Common myeloid progenitor, CD34-positive (primary cell): Measurements from ENCODE around the gene DNAH3.
A peak's percentile ranks its signal among the peaks of the same experiment; 100 is the strongest.
"Not testable (repeated sequence)": the region's sequence is repeated elsewhere in the genome, so short reads cannot be mapped to it uniquely, and the experiment has no call there.

Experiments
- CTCF ChIA-PET: fragments of 350-600 bp; sonication (Branson Sonifier 250); formaldehyde crosslinking; loops from one replicate; lab custom pipeline; 2021; ENCODE audit warnings: antibody characterized with exemption; lab: Charles Lee
- POLR2A ChIA-PET: fragments of 350-600 bp; sonication (Branson Sonifier 250); formaldehyde crosslinking; loops from one replicate; lab custom pipeline; 2021; ENCODE audit warnings: antibody characterized with exemption; lab: Charles Lee
- DNase-seq, 3 donors: peaks; one replicate each; pipeline versions ENCODE4 v3.0.0 to v3.0.0-alpha.2; 2013
- H3K27ac ChIP-seq, 2 experiments: 1 replicate in 1 of 2; 2 replicates in 1 of 2; pipeline ENCODE4 v1.7.0; 2013; ENCODE audit warnings: inconsistent platforms in 2 of 2, low read length in 2 of 2, mild to moderate bottlenecking in 2 of 2, low read depth in 1 of 2, moderate library complexity in 1 of 2; ENCODE audit not compliant: severe bottlenecking in 2 of 2, insufficient read depth in 1 of 2, poor library complexity in 1 of 2
- H3K27me3 ChIP-seq, 5 experiments: replicated peaks in 2 of 5; 1 replicate in 3 of 5; 2 replicates in 2 of 5; pipeline versions ENCODE4 v1.6.1 to v1.7.0; 2013; ENCODE audit warnings: low read length in 4 of 5, mild to moderate bottlenecking in 2 of 5, moderate library complexity in 2 of 5, inconsistent platforms in 1 of 5; ENCODE audit not compliant: insufficient read depth in 5 of 5, control insufficient read depth in 4 of 5
- H3K36me3 ChIP-seq, 4 experiments: 1 replicate in 2 of 4; 2 replicates in 2 of 4; pipeline versions ENCODE4 v1.6.1 to v1.7.0; 2013; ENCODE audit warnings: low read length in 3 of 4, control low read depth in 1 of 4, mild to moderate bottlenecking in 1 of 4; ENCODE audit not compliant: control insufficient read depth in 4 of 4, insufficient read depth in 4 of 4
- H3K4me1 ChIP-seq, 4 experiments: 1 replicate in 3 of 4; 2 replicates in 1 of 4; pipeline versions ENCODE4 v1.6.1 to v1.7.1; 2013; ENCODE audit warnings: low read length in 3 of 4, mild to moderate bottlenecking in 3 of 4, control low read depth in 1 of 4, inconsistent platforms in 1 of 4, moderate library complexity in 1 of 4; ENCODE audit not compliant: control insufficient read depth in 4 of 4, insufficient read depth in 4 of 4; ENCODE audit errors: control extremely low read depth in 1 of 4
- H3K4me3 ChIP-seq, 7 experiments: 1 replicate in 4 of 7; 2 replicates in 3 of 7; pipeline versions ENCODE4 v1.5.1 to v1.7.0; 2013; ENCODE audit warnings: mild to moderate bottlenecking in 7 of 7, low read length in 6 of 7, moderate library complexity in 6 of 7, inconsistent platforms in 2 of 7, low read depth in 2 of 7, control low read depth in 1 of 7; ENCODE audit not compliant: insufficient read depth in 4 of 7, control insufficient read depth in 1 of 7; ENCODE audit errors: extremely low read depth in 1 of 7
- H3K9me3 ChIP-seq, 5 experiments: 1 replicate in 4 of 5; 2 replicates in 1 of 5; pipeline versions ENCODE4 v1.6.1 to v1.7.1; 2013; ENCODE audit warnings: low read length in 4 of 5, mild to moderate bottlenecking in 2 of 5, inconsistent platforms in 1 of 5, low read depth in 1 of 5, moderate library complexity in 1 of 5; ENCODE audit not compliant: control insufficient read depth in 4 of 5, insufficient read depth in 2 of 5; ENCODE audit errors: control extremely low read depth in 1 of 5
- WGBS: methylation state at CpG from one replicate; pipeline ENCODE4 v1.1.5; 2013; ENCODE audit not compliant: insufficient coverage; 5-methylcytosine and 5-hydroxymethylcytosine counted together

Gene DNAH3

DNA sequence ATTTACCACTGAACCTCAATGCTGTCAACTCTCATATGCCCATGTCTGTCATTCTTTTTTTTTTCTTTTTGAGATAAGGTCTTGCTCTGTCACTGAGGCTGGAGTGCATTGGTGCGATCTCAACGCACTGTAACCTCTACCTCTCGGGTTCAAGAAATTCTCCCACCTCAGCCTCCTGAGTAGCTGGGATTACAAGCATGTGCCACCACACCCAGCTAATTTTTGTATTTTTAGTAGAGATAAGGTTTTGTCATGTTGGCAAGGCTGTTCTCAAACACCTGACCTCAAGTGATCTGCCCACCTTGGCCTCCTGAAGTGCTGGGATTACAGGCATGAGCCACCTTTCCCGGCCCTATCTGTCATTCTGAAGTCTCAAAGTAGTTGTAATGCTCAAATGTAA, 177.4 kb downstream of the DNAH3 start:
- H3K36me3 ChIP-seq, H3K4me1 ChIP-seq, DNase-seq, H3K27me3 ChIP-seq, H3K27ac ChIP-seq, H3K4me3 ChIP-seq, H3K9me3 ChIP-seq: not testable (repeated sequence)
- ChIA-PET POLR2A (interaction anchor here (0.7 kb wide), 1 partner anchor 182 kb away, joined by 3 read pairs; no protein-coding TSS in a partner anchor), CTCF (interaction anchor here (0.6 to 0.7 kb wide), 2 partner anchors 19 to 36 kb away, joined by 3 read pairs; no protein-coding TSS in a partner anchor)
- WGBS, result 100% methylated on average over 1 of the region's 4 CpGs

DNA sequence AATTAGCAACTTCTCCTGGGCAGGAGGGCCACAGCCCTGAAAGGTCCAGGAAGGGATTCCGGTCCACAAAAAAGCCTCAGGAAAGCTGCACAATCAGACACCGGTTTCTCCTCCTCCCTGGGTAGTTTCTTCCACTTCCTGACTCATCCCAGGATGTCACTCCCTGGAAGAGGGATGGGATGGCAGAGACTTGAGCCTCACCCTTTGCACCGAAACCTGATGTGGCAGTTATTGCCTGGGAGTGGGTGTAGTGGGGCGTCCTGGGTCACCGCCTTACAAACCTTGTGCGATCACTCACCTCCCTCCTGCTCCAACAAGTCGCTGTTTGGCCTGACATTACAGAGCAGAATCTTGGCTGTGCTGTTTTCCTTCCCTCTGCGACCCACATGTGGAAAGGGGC, 179.2 kb downstream of the DNAH3 start:
- DNase-seq, result no peak
- POLR2A ChIA-PET, result no interaction called here
- Histone ChIP-seq H3K27me3 (no peaks in the 10 kb centered on the region), H3K36me3 (no peaks in the 10 kb centered on the region), H3K9me3 (no peaks in the 10 kb centered on the region), H3K4me3 (no peak overlapping the region), H3K4me1 (no peaks in the 10 kb centered on the region), H3K27ac (no peak overlapping the region)
- WGBS, result 94% methylated on average over 7 of the region's 8 CpGs
- CTCF ChIA-PET, result interaction anchor here (0.6 kb wide), 1 partner anchor 1816 kb away, joined by 3 read pairs; no protein-coding TSS in a partner anchor

DNA sequence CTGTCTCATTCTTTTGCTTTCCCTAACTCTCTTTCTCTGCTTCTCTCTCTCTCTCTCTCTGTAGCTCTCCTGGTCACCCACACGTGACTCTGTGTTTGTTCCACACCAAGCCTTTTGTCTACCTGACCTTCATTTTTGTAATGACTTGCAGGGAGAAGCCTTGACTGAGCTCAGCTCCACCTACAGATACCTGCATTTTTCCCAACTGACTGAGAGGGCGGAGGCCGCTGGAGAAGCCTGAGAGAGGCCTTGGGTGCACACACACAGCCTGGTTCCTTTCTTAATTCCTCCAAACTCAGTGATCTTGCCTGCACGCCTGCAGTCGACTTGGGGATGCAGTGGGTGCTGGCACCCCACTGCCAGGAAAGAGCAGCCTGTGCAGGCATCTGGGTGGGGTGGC, 181.3 kb downstream of the DNAH3 start:
- ChIA-PET POLR2A (no interaction called here), CTCF (no interaction called here)
- Histone ChIP-seq H3K27ac (no peak overlapping the region), H3K27me3 (no peaks in the 10 kb centered on the region), H3K36me3 (no peaks in the 10 kb centered on the region), H3K4me1 (no peaks in the 10 kb centered on the region), H3K9me3 (peaks cover 0 to 3% (median 0%) of the 10 kb centered on the region in 5 experiments), H3K4me3 (no peak overlapping the region)
- no peak for DNase-seq
- WGBS, result 100% methylated on average over 4 of the region's 5 CpGs

DNA sequence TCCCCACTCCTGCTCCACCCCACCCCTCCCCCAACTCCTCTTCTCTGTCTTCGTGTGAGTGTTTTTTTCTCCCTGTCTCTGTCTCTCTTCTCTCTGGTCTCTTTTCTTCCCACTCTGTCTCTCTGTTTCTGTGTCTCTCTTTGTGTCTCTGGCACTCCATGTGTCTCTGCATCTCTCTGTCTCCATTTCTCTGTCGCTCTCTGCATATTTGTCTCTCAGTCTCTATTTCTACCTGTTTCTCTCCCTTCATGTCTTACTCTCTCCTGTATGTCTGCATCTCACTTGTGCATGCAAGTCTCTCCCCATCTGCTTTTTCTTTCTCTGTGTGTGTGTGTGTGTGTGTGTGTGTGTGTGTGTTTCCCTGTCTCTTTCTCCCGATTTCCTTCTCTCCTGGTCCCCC, 181.9 kb downstream of the DNAH3 start:
- WGBS, result 92% methylated on average over 1 of the region's 3 CpGs
- ChIA-PET CTCF (no interaction called here), POLR2A (no interaction called here)

DNA sequence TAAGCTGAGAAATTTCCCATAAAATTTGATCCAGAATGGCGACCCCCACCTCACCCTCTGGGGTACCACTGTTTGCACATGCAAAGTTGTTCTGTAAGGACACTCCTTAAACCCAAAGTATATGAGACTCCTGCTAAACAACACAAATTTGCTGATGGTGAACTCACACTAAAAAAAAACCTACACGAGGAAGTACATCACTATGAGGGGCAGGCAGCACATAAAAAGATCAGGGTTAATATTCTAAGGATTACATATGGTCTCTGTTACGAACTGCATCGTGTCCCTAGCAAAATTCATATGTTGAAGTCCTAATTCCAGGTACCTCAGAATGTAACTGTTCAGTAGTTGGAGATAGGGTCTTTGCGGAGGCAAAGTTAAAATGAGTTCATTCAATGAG, 189.7 kb downstream of the DNAH3 start:
- Histone ChIP-seq H3K9me3 (peaks cover 0 to 4% (median 0%) of the 10 kb centered on the region in 5 experiments), H3K27me3 (no peaks in the 10 kb centered on the region), H3K36me3 (no peaks in the 10 kb centered on the region), H3K4me3 (no peak overlapping the region), H3K27ac (no peak overlapping the region), H3K4me1 (no peaks in the 10 kb centered on the region)
- WGBS, result 98% methylated on average over 5 of the region's 5 CpGs
- CTCF ChIA-PET, result interaction anchor here (0.6 kb wide), 1 partner anchor 21 kb away, joined by 5 read pairs; no protein-coding TSS in a partner anchor
- DNase-seq, result no peak
- POLR2A ChIA-PET, result no interaction called here

More for the DNA sequence above, 181.9 kb downstream of the DNAH3 start:
- H3K27ac ChIP-seq, result no peak overlapping the region
- H3K4me1 ChIP-seq, result no peaks in the 10 kb centered on the region
- no peak for DNase-seq
- H3K9me3 ChIP-seq, result peaks cover 0 to 4% (median 0%) of the 10 kb centered on the region in 5 experiments
- no peaks in the 10 kb centered on the region for H3K27me3 ChIP-seq
- no peak overlapping the region for H3K4me3 ChIP-seq
- no peaks in the 10 kb centered on the region for H3K36me3 ChIP-seq

DNA sequence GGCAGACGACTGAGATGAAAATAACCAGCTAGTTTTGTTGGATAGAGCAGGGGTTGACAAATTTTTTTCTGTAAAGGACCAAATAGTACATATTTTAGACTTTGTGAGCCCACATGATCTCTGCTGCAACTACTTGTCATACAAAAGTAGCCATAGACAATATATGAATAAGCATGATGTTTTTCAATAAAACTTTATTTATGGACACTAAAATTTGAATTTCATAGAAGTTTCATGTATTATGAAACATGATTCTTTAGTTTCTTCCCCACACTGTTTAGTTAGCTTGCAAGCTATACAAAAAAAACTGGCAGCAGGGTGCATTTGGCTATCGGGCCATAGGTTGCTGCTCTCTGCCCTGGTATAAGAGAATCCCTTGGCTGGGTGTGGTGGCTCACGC, 193.5 kb downstream of the DNAH3 start:
- no peaks in the 10 kb centered on the region for H3K9me3 ChIP-seq
- no peaks in the 10 kb centered on the region for H3K4me1 ChIP-seq
- DNase-seq, result no peak
- POLR2A ChIA-PET, result no interaction called here
- no peaks in the 10 kb centered on the region for H3K36me3 ChIP-seq
- H3K4me3 ChIP-seq, result no peak overlapping the region
- CTCF ChIA-PET, result interaction anchor here (1.6 kb wide), 1 partner anchor 13 kb away, joined by 5 read pairs; no protein-coding TSS in a partner anchor
- 100% methylated on average over 1 of the region's 3 CpGs for WGBS
- H3K27ac ChIP-seq, result no peak overlapping the region
- H3K27me3 ChIP-seq, result no peaks in the 10 kb centered on the region

DNA sequence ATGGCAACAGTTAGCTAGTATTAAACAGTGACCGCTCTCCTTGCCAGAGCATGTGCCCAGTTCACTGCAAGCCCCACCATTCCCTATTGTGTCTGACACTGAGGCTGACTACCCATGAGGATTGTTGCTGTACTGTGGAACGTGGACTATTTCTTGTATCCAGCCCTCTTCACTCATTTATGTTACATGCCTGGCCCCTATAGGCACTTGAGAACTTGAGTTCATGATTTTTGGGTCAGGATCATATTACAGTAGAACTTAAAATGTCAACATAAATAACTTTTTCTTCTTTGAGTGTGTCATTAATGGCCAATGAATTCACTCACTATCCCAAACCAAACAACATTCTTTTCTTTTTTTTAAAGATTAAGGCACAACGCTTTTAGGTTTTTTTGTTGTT, 194.3 kb downstream of the DNAH3 start:
- ChIA-PET CTCF (no interaction called here), POLR2A (no interaction called here)
- no peaks in the 10 kb centered on the region for H3K4me1 ChIP-seq
- H3K9me3 ChIP-seq, result no peaks in the 10 kb centered on the region
- no peak overlapping the region for H3K27ac ChIP-seq
- H3K27me3 ChIP-seq, result no peaks in the 10 kb centered on the region
- no peak overlapping the region for H3K4me3 ChIP-seq
- no peaks in the 10 kb centered on the region for H3K36me3 ChIP-seq
- peak in 2 of 3 donors; percentile 14 to 17 for DNase-seq
- no CpG with 5 or more reads among the region's 3 CpGs for WGBS
